OCI-LY3 (cell line): Measurements from ENCODE around the gene PELI1.

Experiments
- CTCF ChIP-seq: fragments of 200-600, 300-600 bp; sonication (generic); IDR thresholded peaks from 2 replicates; pipeline ENCODE4 v1.5.1; 2014; ENCODE audit warnings: antibody characterized with exemption, low read length, low read depth
- EZH2phosphoT487 ChIP-seq: fragments of 200-600 bp; shearing (Covaris generic); IDR thresholded peaks from 2 replicates; pipeline ENCODE4 v1.6.1; 2018; ENCODE audit warnings: antibody characterized with exemption, mixed run types, low read depth

DNA sequence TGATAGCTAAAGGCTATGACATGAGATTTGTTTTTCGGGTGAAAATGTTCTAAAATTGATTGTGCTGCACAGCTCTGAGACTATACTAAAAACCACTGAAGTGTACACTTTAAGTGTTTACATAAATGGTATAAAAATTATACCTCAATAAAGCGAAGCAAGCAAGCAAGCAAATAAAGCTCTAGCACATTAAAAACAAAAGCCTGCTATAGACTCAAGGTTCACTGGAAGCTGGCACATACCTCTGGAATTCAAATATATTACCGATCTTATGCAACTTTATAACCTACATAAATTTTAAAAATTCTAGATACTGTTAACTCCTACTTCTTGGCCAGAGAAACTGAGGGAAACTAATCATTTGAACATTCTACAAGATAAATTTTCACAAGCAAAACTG lies 20.1 kb downstream of the PELI1 start:
- TF ChIP-seq CTCF: no peak
- no peak for TF ChIP-seq EZH2phosphoT487
